IMR-90 (cell line): Measurements from ENCODE around the gene ZSWIM8. TPM values are rescaled to one million over a fixed set of nuclear protein-coding genes. Genes with fewer than 3 reads are reported as not detected.

ENCODE experiments used
- ATAC-seq: fragments of 200-7000 bp; cut with Tn5 transposase; 2 replicates; pipeline ENCODE4 v1.9.1; 2020; ENCODE audit warnings: low read depth, mild to moderate bottlenecking, moderate library complexity
- BruUV-seq: library from RNA; stranded (reverse); fragments of 400-500 nt; replicated peaks from 2 replicates; lab custom pipeline; 2021; lab: Mats Ljungman, UMichigan
- CTCF ChIA-PET: fragments of 300-600 bp; formaldehyde crosslinking; extraction: SDS; loops from one replicate; lab custom pipeline; 2021; ENCODE audit warnings: antibody characterized with exemption; lab: Yijun Ruan, JAX
- POLR2A ChIA-PET: fragments of 300-600 bp; sonication (Branson Sonifier 250); formaldehyde crosslinking; loops from one replicate; lab custom pipeline; 2022; ENCODE audit warnings: antibody characterized with exemption; ENCODE audit not compliant: unreplicated experiment; lab: Charles Lee
- DNase-seq: peaks from one replicate; pipeline ENCODE4 v3.0.0; 2013
- H2AFZ ChIP-seq: replicated peaks from 2 replicates; pipeline ENCODE3; 2013; ENCODE audit warnings: low read length, mild to moderate bottlenecking; ENCODE audit not compliant: poor library complexity
- H2AK5ac ChIP-seq: 2 replicates; pipeline ENCODE4 v1.6.1; 2013; ENCODE audit warnings: low read depth, low read length, inconsistent platforms
- H2AK9ac ChIP-seq: replicated peaks from 2 replicates; pipeline ENCODE3; 2013; ENCODE audit warnings: mild to moderate bottlenecking, low read depth, low read length, moderate library complexity; ENCODE audit not compliant: poor library complexity
- H2BK120ac ChIP-seq: 2 replicates; pipeline ENCODE4 v1.6.1; 2013; ENCODE audit warnings: low read depth, low read length, inconsistent platforms
- H2BK15ac ChIP-seq: 3 replicates; pipeline ENCODE4 v1.6.1; 2013; ENCODE audit warnings: low read depth, low read length, inconsistent platforms
- H2BK20ac ChIP-seq: 2 replicates; pipeline ENCODE4 v1.6.1; 2013; ENCODE audit warnings: low read depth, mild to moderate bottlenecking, inconsistent platforms, low read length, moderate library complexity
- H2BK5ac ChIP-seq: 2 replicates; pipeline ENCODE4 v1.6.1; 2013; ENCODE audit warnings: mild to moderate bottlenecking, low read depth, low read length, inconsistent platforms; ENCODE audit not compliant: poor library complexity, severe bottlenecking
- H3K14ac ChIP-seq: replicated peaks from 2 replicates; pipeline ENCODE4 v1.6.1; 2013; ENCODE audit warnings: low read depth, low read length, inconsistent platforms
- H3K18ac ChIP-seq: 2 replicates; pipeline ENCODE4 v1.6.1; 2013; ENCODE audit warnings: low read depth, low read length, control low read depth
- H3K23ac ChIP-seq: 2 replicates; pipeline ENCODE4 v1.6.1; 2013; ENCODE audit warnings: low read depth, low read length, inconsistent platforms
- H3K27ac ChIP-seq: 2 replicates; pipeline ENCODE4 v1.5.1; 2013; ENCODE audit warnings: mild to moderate bottlenecking, control low read depth, low read length; ENCODE audit not compliant: insufficient read depth
- H3K27me3 ChIP-seq: 2 replicates; pipeline ENCODE4 v1.6.1; 2013; ENCODE audit warnings: low read length; ENCODE audit not compliant: control insufficient read depth, insufficient read depth
- H3K36me3 ChIP-seq: 2 replicates; pipeline ENCODE4 v1.6.1; 2013; ENCODE audit warnings: low read length, mixed read lengths; ENCODE audit not compliant: control insufficient read depth, insufficient read depth
- H3K4ac ChIP-seq: 2 replicates; pipeline ENCODE4 v1.6.1; 2013; ENCODE audit warnings: low read depth, low read length, inconsistent platforms
- H3K4me1 ChIP-seq: 2 replicates; pipeline ENCODE4 v1.6.1; 2013; ENCODE audit warnings: low read length, mixed read lengths; ENCODE audit not compliant: control insufficient read depth, insufficient read depth
- H3K4me2 ChIP-seq: 2 replicates; pipeline ENCODE4 v1.6.1; 2013; ENCODE audit warnings: low read depth, mild to moderate bottlenecking, control low read depth, low read length, moderate library complexity
- H3K4me3 ChIP-seq: 2 replicates; pipeline ENCODE4 v1.5.1; 2013; ENCODE audit warnings: low read depth, mild to moderate bottlenecking, control low read depth, low read length, moderate library complexity; ENCODE audit not compliant: insufficient read depth
- H3K56ac ChIP-seq: 2 replicates; pipeline ENCODE4 v1.6.1; 2013; ENCODE audit warnings: low read length, inconsistent platforms; ENCODE audit not compliant: insufficient read depth; ENCODE audit errors: extremely low read depth
- H3K79me1 ChIP-seq, 2 experiments: 2 replicates each; pipeline ENCODE4 v1.6.1; 2013; ENCODE audit warnings: low read length in 2 of 2, inconsistent platforms in 1 of 2, low read depth in 1 of 2
- H3K9ac ChIP-seq: 2 replicates; pipeline ENCODE4 v1.6.1; 2013; ENCODE audit warnings: low read depth, low read length, control low read depth
- H3K9me1 ChIP-seq: 2 replicates; pipeline ENCODE4 v1.6.1; 2013; ENCODE audit warnings: low read length, inconsistent platforms; ENCODE audit not compliant: insufficient read depth
- H3K9me3 ChIP-seq: 2 replicates; pipeline ENCODE4 v1.6.1; 2013; ENCODE audit warnings: low read length; ENCODE audit not compliant: control insufficient read depth, insufficient read depth
- H4K20me1 ChIP-seq: 2 replicates; pipeline ENCODE4 v1.6.1; 2013; ENCODE audit warnings: low read length, inconsistent platforms; ENCODE audit not compliant: insufficient read depth
- H4K5ac ChIP-seq: 2 replicates; pipeline ENCODE4 v1.6.1; 2013; ENCODE audit warnings: mild to moderate bottlenecking, low read depth, low read length, control low read depth
- H4K8ac ChIP-seq, 2 experiments: 2 replicates each; pipeline ENCODE4 v1.6.1; 2013; ENCODE audit warnings: low read depth in 2 of 2, low read length in 2 of 2, control low read depth in 1 of 2, inconsistent platforms in 1 of 2
- H4K91ac ChIP-seq: 2 replicates; pipeline ENCODE4 v1.6.1; 2013; ENCODE audit warnings: low read depth, low read length, inconsistent platforms; ENCODE audit not compliant: insufficient read depth
- BHLHE40 ChIP-seq: fragments of 150-350 bp; IDR thresholded peaks from 2 replicates; pipeline ENCODE4 v1.6.1; 2016; ENCODE audit warnings: mild to moderate bottlenecking, low read depth, low read length
- CEBPB ChIP-seq: IDR thresholded peaks from 2 replicates; pipeline ENCODE4 v1.6.1; 2012; ENCODE audit warnings: low read depth, low read length, improper control_type of control experiment
- CHD1 ChIP-seq: IDR thresholded peaks from 2 replicates; pipeline ENCODE4 v1.6.1; 2012; ENCODE audit warnings: low read depth, low read length, improper control_type of control experiment
- FOS ChIP-seq: fragments of 150-350 bp; IDR thresholded peaks from 2 replicates; pipeline ENCODE4 v1.6.1; 2016; ENCODE audit warnings: low read depth, low read length
- MAFK ChIP-seq: IDR thresholded peaks from 2 replicates; pipeline ENCODE4 v1.6.1; 2012; ENCODE audit warnings: low read depth, low read length, improper control_type of control experiment
- MAZ ChIP-seq: IDR thresholded peaks from 2 replicates; pipeline ENCODE4 v1.6.1; 2012; ENCODE audit warnings: low read depth, mild to moderate bottlenecking, low read length, improper control_type of control experiment, moderate library complexity, borderline replicate concordance
- MXI1 ChIP-seq: IDR thresholded peaks from 2 replicates; pipeline ENCODE4 v1.6.1; 2012; ENCODE audit warnings: low read depth, mild to moderate bottlenecking, low read length, moderate library complexity, borderline replicate concordance
- NFE2L2 ChIP-seq: fragments of 150-350 bp; IDR thresholded peaks from 2 replicates; pipeline ENCODE4 v1.6.1; 2016; ENCODE audit warnings: low read depth, mild to moderate bottlenecking, low read length
- POLR2A ChIP-seq: IDR thresholded peaks from 2 replicates; pipeline ENCODE4 v1.6.1; 2012; ENCODE audit warnings: mild to moderate bottlenecking, low read depth, low read length
- RAD21 ChIP-seq: IDR thresholded peaks from 2 replicates; pipeline ENCODE4 v1.6.1; 2012; ENCODE audit warnings: low read length, improper control_type of control experiment
- RCOR1 ChIP-seq: IDR thresholded peaks from 2 replicates; pipeline ENCODE4 v1.6.1; 2012; ENCODE audit warnings: mild to moderate bottlenecking, low read length, improper control_type of control experiment; ENCODE audit not compliant: insufficient replicate concordance
- RFX5 ChIP-seq: IDR thresholded peaks from 2 replicates; pipeline ENCODE4 v1.8.0; 2012; ENCODE audit warnings: low read depth, mild to moderate bottlenecking, low read length, moderate library complexity
- SMC3 ChIP-seq: fragments of 150-350 bp; IDR thresholded peaks from 2 replicates; pipeline ENCODE4 v1.6.1; 2016; ENCODE audit warnings: low read depth, mild to moderate bottlenecking, antibody characterized with exemption, low read length, moderate library complexity
- WGBS, 2 experiments: methylation state at CpG; one replicate each; pipeline versions ENCODE4 v1.1.5 to v1.1.7; 2013; ENCODE audit warnings: missing lambda C conversion rate in 2 of 2; ENCODE audit not compliant: insufficient read length in 1 of 2; ENCODE audit errors: extremely low coverage in 2 of 2; 5-methylcytosine and 5-hydroxymethylcytosine counted together
- dilution Hi-C: fragments of 300-500 bp; cut with HindIII; formaldehyde crosslinking; loops from one replicate; pipeline ENCODE4 v1.14.3; 2018; ENCODE audit warnings: low sequenced_read_pairs; ENCODE audit not compliant: unreplicated experiment
- in situ Hi-C: fragments of 300-500 bp; cut with MboI; formaldehyde crosslinking; loops from 3 replicates; pipeline ENCODE4 v1.14.3; 2019; ENCODE audit warnings: low sequenced_read_pairs, inconsistent platforms, mixed read lengths
- intact Hi-C: fragments of 100-400 bp; cut with micrococcal nuclease; formaldehyde crosslinking; loops from 2 replicates; pipeline ENCODE4 v1.10.0; 2022
- polyA plus RNA-seq, 3 experiments: library from polyadenylated mRNA; depleted of rRNA; stranded (reverse); fragments of >200 nt; gene quantifications; 2 replicates each; pipeline ENCODE4 v1.2.3, GENCODE V29; 2012; ENCODE audit warnings: low replicate concordance in 1 of 3
- total RNA-seq: library from RNA; depleted of rRNA; stranded (reverse); fragments of >200 nt; gene quantifications from 2 replicates; pipeline ENCODE4 v1.2.3, GENCODE V29; 2012
- TF ChIP-seq, protein P1 (sequence below): fragments of 150-350 bp; IDR thresholded peaks from 2 replicates; pipeline ENCODE4 v1.6.1; 2016; ENCODE audit warnings: low read depth, mild to moderate bottlenecking, low read length, moderate library complexity, borderline replicate concordance
- TF ChIP-seq, protein P2 (sequence below): fragments of 150-350 bp; IDR thresholded peaks from 2 replicates; pipeline ENCODE4 v1.6.1; 2017; ENCODE audit warnings: mild to moderate bottlenecking, antibody characterized with exemption, low read length, low read depth
- TF ChIP-seq, protein P3 (sequence below): conservative IDR thresholded peaks from 2 replicates; pipeline ENCODE4 v1.5.1; 2012; ENCODE audit warnings: mild to moderate bottlenecking, low read depth, low read length, improper control_type of control experiment

The ZSWIM8 gene
- total and polyA plus RNA-seq, 2 of the 4 experiments (the other 2 are of a cell fraction), result 16.8 to 103 TPM

DNA sequence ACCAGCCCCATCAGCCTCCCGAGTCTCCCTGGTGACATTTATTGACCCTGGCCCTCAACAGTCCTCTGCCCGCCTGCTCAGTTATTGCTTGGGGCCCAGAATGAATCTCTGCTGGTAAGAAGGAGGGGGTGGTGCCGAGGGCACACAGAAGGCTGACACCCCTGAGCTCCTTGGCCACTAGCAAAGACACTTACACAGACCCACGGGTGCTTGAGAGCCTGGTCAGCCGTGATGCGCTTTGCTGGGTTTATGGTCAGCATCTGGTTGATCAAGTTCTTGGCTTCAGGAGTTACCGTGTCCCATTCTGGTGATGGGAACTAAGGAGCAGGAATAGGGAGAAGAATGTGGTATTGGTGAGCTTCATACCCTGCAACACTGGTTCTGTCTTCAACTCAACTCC lies 61.6 kb downstream of the ZSWIM8 start:
- no peak overlapping the region for H3K4me3 ChIP-seq
- no peak overlapping the region for H3K18ac ChIP-seq
- no peak overlapping the region for H3K4ac ChIP-seq
- H3K27me3 ChIP-seq, result no peaks in the 10 kb centered on the region
- H3K79me1 ChIP-seq, result peaks cover 0 to 6% of the 10 kb centered on the region in 2 experiments; a peak in 1 of 4 replicates
- H3K56ac ChIP-seq, result no peak overlapping the region
- H2BK15ac ChIP-seq, result no peak overlapping the region
- 100% methylated on average over 1 of the region's 7 CpGs; no CpG with 5 or more reads in 1 of the 2 experiments for WGBS, 2 experiments
- H3K9ac ChIP-seq, result no peak overlapping the region
- no peak overlapping the region for H3K27ac ChIP-seq
- POLR2A ChIA-PET, result no interaction called here
- H2BK5ac ChIP-seq, result no peak overlapping the region
- H2BK120ac ChIP-seq, result no peak overlapping the region
- H2AK5ac ChIP-seq, result no peak overlapping the region
- in situ Hi-C loops, result no loop called here
- ATAC-seq, result no peak
- BruUV-seq, result no TSS peak
- no peaks in the 10 kb centered on the region for H3K9me1 ChIP-seq
- CTCF ChIA-PET, result no interaction called here
- DNase-seq, result no peak
- H2AFZ ChIP-seq, result no peak overlapping the region
- H2AK9ac ChIP-seq, result no peak overlapping the region
- peaks cover 43% of the 10 kb centered on the region for H3K36me3 ChIP-seq
- dilution Hi-C loops, result no loop called here
- no peak overlapping the region for H3K23ac ChIP-seq
- no peaks in the 10 kb centered on the region for H3K9me3 ChIP-seq
- no peak overlapping the region for H4K5ac ChIP-seq
- no peak overlapping the region for H3K14ac ChIP-seq
- H4K91ac ChIP-seq, result no peak overlapping the region
- intact Hi-C loops, result no loop called here
- peaks cover 4% of the 10 kb centered on the region; the same call in 1 of the 2 replicates for H3K4me1 ChIP-seq
- no peak for TF ChIP-seq BHLHE40
- TF ChIP-seq, protein P1, sequence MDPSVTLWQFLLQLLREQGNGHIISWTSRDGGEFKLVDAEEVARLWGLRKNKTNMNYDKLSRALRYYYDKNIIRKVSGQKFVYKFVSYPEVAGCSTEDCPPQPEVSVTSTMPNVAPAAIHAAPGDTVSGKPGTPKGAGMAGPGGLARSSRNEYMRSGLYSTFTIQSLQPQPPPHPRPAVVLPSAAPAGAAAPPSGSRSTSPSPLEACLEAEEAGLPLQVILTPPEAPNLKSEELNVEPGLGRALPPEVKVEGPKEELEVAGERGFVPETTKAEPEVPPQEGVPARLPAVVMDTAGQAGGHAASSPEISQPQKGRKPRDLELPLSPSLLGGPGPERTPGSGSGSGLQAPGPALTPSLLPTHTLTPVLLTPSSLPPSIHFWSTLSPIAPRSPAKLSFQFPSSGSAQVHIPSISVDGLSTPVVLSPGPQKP, result no peak
- TF ChIP-seq CEBPB, result no peak
- TF ChIP-seq, protein P2, sequence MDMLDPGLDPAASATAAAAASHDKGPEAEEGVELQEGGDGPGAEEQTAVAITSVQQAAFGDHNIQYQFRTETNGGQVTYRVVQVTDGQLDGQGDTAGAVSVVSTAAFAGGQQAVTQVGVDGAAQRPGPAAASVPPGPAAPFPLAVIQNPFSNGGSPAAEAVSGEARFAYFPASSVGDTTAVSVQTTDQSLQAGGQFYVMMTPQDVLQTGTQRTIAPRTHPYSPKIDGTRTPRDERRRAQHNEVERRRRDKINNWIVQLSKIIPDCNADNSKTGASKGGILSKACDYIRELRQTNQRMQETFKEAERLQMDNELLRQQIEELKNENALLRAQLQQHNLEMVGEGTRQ, result no peak
- no peak for TF ChIP-seq MAZ
- no peak for TF ChIP-seq RAD21
- TF ChIP-seq MXI1, result no peak
- TF ChIP-seq RCOR1, result no peak
- TF ChIP-seq, protein P3, sequence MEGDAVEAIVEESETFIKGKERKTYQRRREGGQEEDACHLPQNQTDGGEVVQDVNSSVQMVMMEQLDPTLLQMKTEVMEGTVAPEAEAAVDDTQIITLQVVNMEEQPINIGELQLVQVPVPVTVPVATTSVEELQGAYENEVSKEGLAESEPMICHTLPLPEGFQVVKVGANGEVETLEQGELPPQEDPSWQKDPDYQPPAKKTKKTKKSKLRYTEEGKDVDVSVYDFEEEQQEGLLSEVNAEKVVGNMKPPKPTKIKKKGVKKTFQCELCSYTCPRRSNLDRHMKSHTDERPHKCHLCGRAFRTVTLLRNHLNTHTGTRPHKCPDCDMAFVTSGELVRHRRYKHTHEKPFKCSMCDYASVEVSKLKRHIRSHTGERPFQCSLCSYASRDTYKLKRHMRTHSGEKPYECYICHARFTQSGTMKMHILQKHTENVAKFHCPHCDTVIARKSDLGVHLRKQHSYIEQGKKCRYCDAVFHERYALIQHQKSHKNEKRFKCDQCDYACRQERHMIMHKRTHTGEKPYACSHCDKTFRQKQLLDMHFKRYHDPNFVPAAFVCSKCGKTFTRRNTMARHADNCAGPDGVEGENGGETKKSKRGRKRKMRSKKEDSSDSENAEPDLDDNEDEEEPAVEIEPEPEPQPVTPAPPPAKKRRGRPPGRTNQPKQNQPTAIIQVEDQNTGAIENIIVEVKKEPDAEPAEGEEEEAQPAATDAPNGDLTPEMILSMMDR, result no peak
- no peak for TF ChIP-seq CHD1
- TF ChIP-seq NFE2L2, result no peak
- no peak for TF ChIP-seq SMC3
- TF ChIP-seq MAFK, result no peak
- TF ChIP-seq FOS, result no peak
- TF ChIP-seq POLR2A, result no peak
- TF ChIP-seq RFX5, result no peak
- H3K4me2 ChIP-seq, result no peak overlapping the region
- no peak overlapping the region for H4K8ac ChIP-seq
- H2BK20ac ChIP-seq, result no peak overlapping the region
- peaks cover 15% of the 10 kb centered on the region; the same call in 1 of the 2 replicates for H4K20me1 ChIP-seq
